HG03095 (cell line): ENCODE measurements around the gene SIAH1.
"Not testable (repeated sequence)": the region's sequence is repeated elsewhere in the genome, so short reads cannot be mapped to it uniquely, and the experiment has no call there.

Source experiments
- ATAC-seq: cut with Tn5 transposase; IDR thresholded peaks from one replicate; pipeline ENCODE4 v1.9.1; 2021; ENCODE audit warnings: moderate library complexity; ENCODE audit not compliant: unreplicated experiment

SIAH1 gene

DNA sequence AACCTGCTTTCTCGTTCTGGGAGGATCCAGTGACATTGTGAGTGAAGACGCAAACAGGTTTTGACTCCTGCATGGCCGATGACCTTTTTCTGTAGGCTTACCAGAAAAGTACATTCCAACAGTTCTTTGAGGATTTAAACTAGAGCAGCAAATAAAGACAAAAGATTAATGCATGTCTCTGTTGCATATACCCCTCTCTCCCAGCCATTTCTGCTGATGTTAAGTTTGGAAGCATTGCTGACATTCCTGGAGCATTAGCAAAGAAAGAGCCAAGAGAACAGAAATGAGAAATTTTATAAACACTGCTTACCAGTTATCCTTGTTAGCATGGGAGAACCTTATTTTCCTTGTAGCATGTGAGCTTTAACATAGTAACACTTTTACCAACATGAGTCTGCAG lies 49.3 kb downstream of the SIAH1 start:
- ATAC-seq: no peak

DNA sequence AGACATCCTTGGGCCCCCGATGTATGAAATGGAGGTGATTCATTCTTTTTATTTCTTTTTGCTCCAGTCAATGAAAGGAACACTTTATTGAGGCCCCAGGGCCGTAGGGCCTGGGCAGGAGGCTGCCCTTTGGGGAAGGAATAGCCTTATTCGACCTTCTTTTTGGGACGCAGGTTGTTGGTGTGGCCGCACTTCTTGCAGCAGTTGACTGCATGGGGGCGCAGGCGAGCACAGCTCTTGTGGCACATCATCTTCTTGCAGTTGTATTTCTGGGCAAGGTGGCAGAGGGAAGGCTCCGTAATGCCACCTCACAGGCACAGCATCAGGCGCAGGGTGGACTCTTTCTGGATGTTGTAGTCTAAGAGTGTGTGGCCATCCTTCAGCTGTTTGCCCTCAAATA lies 50.9 kb downstream of the SIAH1 start:
- ATAC-seq: no peak

DNA sequence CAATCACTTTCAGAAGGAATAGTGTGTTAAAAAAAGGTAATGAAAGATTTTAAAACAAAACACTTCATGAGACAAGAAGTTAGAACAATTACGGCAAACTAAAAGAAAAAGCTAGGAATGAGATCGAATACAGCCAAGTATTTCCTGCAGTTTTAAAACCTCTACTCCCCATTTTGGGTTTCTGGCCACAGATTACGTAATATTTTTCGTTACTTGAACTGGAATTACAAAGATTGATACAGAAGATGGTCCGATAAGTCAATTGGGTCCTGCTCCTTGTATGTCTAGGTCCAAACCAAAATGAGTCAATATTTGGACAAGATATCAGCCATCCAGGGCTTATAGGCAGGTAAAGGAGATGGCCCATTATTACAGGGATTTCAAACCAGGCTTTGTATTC lies 52.2 kb downstream of the SIAH1 start:
- ATAC-seq: no peak

DNA sequence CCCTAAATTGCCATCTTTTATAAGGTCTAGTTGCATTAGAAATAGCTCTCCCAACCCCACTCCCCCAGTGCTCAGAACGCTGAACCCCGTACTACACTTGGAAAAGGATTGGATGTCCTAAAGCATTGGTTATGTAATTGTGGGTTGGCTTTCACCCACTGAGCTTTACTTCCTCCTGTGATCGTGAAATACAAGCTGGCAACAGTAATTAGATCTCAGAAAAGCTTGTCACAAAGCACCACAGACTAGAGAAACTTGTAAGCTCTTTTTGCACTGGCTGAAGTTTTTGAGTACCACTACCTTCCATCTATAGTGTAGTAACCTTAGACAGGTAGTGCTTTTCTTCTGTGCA lies 54.4 kb downstream of the SIAH1 start:
- no peak for ATAC-seq

DNA sequence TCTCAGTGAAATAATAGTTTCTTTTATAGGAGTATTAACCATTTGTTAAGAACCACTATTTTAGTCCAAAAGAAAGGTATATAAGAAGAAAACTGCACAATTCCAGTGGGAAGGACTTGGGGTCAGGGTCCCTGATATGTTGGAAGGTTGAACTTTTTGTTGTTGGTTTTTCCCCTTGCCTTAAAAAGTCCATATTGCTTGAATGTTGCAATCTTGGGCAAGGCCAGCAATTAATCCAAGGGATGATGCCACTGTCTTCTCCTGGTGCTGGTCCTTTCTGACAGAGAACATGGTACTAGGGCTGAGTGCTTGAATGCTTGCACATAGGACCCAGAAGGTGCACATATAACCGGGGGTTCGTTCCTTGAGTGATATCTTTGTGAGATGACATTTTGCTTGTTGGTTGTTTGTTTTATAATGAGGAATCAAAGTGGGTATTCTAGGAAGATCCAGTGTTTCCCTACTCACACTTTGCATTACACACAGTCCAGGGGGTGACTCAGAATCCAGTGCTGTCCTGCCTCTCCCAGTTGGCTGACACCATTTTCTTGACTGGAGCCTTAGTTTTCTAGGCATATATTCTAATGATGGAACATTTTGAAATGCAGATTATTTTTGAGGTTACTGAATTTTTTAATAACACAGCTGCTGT lies 54.9 kb downstream of the SIAH1 start:
- ATAC-seq: no peak

DNA sequence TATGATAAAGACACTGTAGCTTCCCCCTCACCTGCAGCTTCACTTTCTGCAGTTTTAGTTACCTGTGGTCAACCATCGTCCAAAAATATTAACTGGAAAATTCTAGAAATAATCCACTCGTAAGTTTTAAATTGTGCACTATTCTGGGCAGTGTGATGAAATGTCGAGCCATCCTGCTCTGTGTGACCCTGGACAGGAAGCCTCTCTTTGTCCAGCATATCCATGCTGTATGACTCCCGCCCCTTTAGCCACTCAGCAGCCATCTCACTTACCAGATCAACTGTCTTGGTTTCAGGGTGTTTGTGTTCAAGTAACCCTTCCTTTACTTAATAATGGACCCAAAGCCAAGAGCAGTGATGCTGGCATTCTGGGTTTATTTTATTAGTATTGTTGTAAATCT lies 56.1 kb downstream of the SIAH1 start:
- ATAC-seq: no peak

DNA sequence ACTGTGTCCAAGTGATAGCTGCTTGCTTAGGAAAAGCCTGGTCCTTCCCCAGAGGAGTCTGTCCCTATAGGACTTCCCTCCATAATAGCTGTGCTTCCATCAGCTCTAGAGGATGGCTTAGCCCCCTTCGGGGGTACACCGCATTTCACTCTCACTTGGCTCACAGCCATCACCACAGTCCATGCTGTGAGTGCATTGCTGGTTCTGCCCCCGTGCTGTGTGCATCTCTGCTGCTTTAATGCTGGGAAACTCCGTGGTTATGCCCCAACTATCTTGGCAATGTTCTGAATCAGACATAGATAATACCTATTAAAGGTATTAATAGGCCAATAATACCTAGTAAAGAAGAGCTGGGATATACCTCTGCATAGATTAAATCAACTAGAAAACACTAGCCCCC lies 58.3 kb downstream of the SIAH1 start:
- no peak for ATAC-seq

DNA sequence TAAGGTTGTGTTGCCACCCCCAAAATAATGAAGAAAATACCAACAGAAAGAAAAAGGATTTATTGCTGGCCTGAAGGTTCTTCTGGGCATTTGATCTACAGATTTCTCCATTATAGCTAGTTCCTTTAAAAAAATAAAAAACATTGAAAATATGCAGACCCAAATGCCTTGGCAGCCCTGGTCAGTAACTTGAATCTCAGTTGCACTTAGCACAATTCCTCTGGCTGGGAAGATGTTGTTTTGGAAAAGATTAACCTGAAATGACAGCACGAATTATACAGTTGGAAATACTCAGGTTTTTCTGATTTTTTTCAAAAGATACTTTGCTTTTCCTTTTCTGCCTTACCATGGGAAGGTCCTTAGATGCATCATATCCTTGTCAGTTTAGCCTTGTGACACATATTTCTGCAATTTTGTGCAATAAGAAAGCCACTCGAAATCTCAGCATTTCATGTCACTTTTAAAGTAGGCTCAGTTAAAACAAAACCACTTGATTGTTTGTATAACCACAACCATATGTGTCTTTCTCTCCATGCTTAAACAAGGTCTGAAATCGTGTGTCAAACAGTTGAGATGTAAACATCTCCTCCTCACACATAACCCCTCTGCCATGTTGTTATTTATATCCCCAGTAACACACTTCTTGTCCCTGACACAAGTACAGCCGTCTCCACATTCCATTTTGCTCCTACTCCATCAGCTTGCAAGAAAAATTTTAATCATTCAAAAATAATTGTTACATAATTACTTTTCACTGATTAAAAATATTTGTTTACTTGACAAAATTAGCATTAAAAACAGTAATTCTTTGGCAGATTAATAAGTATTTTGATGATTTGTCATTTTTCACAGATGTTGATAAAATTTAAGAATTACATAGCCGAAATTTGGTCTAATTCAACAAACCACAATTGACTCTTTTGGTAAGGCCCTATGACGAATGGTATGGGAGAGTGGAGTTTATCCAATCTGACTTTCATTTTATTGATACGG lies 61.1 kb downstream of the SIAH1 start:
- no peak for ATAC-seq

DNA sequence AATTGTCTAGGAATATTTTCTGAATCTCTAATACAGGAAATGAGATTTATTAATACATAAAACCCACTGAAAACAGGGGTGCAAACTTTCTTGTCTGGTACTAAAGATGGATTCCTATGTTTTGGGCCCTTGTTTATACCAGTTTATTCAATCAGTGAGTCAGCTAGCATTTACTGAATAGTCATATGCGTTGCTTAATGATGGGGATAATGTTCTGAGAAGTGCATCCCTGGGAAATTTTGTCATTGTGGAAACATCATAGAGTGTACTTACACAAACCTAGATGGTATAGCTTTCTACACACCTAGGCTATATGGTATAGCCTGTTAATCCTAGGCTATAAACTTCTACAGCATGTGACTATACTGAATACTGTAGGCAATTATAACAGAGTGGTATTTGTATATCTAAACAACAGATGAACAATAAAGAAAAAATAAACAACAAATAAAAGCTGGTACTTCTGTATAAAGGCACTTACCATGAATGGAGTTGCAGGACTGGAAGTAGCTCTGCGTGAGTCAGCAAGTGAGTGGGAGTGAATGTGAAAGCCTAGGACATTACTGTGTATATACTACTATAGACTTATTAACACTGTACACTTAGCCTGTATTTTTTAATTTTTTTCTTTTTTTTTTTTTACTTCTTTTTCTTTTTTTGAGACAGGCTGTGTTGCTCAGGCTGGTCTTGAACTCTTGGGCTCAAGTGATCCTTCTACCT lies 63.7 kb downstream of the SIAH1 start:
- no peak for ATAC-seq

DNA sequence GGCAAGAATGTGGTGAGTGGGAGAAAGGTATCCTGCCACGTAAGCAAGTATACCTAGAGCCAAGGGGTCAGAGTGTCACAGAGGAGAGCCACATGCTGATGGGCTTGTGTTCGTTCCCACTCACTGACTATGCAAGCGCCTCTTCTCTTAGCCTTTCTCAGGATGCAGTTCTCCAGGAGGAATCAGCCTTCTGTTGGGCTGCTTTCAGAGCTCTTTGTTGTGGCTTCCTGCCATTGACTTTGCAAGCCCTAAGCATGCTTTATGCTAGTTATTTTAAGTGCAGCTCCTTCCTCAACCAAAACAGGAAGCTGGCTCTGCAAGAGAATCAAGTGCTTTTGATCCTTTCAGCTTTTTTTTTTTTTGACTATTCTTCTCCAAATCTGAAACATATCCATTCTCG lies 66.6 kb downstream of the SIAH1 start:
- no peak for ATAC-seq

DNA sequence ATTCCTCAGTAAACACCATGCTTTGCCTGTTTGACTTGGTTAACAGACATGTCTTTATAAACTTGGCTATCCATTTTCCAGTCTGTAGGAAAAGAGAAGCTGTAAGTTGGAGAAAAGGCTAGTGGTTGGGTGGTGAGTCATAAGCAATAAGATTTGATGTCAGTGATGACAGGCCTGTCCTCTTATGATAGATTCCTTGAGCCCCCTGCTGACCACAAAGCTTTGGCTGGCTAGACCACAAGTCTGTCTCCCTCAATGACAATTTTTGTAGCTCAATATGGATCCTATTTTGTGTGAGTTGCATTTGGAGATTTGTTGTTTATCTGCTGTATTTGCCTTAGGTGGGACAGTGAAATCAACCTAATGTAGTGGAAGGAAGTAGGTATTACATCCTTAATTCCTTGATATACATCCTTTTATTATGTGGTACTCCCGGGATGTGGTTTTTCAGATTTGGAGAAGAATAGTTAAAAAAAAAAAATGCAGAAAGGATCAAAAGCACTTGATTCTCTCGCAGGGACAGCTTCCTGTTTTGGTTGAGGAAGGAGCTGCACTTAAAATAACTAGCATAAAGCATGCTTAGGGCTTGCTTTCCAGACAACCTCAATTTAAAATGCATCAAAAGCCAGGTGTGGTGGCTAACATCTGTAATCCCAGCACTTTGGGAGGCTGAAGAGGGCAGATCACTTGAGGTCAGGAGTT lies 67.4 kb downstream of the SIAH1 start:
- no peak for ATAC-seq

DNA sequence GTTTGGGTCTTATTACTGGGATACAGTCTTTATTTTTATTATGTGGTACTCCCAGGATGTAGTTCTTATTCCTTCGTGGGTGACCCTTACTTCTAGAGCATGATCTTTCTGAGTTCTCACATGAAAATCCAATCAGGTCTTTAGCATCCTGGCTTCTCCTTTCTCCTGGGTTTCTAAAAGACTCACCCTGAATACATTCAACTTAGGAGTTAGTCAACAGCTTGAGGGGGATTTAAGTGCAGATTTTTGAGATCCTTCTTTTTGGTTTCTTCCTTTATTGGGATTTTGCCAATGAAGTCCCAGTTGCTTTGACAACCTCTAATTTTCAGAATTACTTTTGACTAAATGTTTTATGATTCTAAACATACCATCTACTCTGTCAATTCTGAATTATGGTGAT lies 68.2 kb downstream of the SIAH1 start:
- ATAC-seq: no peak

DNA sequence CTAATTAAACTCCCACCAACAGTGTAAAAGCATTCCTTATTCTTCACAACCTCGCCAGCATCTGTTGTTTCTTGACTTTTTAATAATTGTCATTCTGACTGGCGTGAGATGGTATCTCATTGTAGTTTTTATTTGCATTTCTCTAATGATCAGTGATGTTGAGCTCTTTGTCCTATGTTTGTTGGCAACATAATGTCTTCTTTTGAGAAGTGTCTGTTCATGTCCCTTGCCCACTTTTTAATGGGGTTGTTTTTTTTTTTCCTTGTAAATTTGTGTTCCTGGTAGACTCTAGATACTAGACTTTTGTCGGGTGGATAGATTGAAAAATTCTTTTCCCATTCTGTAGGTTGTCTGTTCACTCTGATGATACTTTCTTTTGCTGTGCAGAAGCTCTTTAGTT lies 71.3 kb downstream of the SIAH1 start:
- ATAC-seq: not testable (repeated sequence)

DNA sequence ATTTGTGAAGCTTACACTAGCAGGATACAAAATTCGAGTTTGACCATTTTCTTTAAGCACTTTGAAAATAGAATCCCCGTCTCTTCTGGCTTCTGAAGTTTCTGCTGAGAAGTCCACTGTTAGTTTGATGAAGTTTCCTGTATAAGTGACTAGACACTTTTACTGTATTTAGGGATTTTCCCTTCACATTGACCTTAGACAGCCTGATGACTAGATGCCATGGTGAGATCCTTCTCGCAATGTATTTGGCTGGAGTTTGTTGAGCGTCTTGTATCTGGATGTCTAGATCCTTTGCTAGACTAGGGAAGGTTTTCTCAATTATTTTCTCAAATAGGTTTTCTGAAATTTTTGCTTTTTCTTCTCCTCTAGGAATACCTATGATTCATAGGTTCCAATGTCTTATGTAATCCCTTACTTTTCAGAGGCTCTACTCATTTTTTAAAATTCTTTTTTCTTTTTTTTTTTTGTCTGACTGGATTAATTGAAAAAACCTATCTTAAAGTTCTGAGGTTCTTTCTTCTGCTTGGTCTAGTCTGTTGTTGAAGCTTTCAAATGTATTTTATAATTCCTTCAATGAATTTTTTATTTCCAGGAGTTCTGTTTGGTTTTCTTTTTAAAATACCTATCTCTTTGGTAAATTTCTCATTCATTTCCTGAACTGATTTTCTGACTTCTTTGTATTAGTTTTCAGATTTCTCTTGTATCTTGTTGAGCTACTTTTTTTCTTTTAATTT lies 74.1 kb downstream of the SIAH1 start:
- no peak for ATAC-seq
